Smooth muscle cell (in vitro differentiated cells): ENCODE measurements around the gene HSH2D. TPM values are rescaled to one million over a fixed set of nuclear protein-coding genes. Genes with fewer than 3 reads are reported as not detected.

Source experiments
- DNase-seq: peaks from one replicate; lab custom pipeline; 2025; ENCODE audit not compliant: unreplicated experiment; lab: John Stamatoyannopoulos, UW
- H2AFZ ChIP-seq: fragments of 200-600 bp; sonication (generic); 2 replicates; pipeline ENCODE4 v1.6.0; 2016; ENCODE audit warnings: antibody characterized with exemption, low read depth, mild to moderate bottlenecking
- H3F3A ChIP-seq: fragments of 200-600 bp; sonication (generic); 2 replicates; pipeline ENCODE4 v1.6.0; 2017; ENCODE audit warnings: antibody characterized with exemption, low read depth
- H3K27ac ChIP-seq: fragments of 200-600 bp; sonication (generic); 2 replicates; pipeline ENCODE4 v1.5.1; 2016; ENCODE audit warnings: low read depth, mild to moderate bottlenecking
- H3K27me3 ChIP-seq: fragments of 200-600 bp; sonication (generic); 2 replicates; pipeline ENCODE4 v1.6.1; 2016; ENCODE audit warnings: low read depth, mild to moderate bottlenecking
- H3K36me3 ChIP-seq: fragments of 200-600 bp; sonication (generic); 2 replicates; pipeline ENCODE4 v1.5.1; 2016; ENCODE audit warnings: low read depth
- H3K4me1 ChIP-seq: fragments of 200-600 bp; sonication (generic); 2 replicates; pipeline ENCODE4 v1.5.1; 2016; ENCODE audit warnings: low read depth
- H3K4me2 ChIP-seq: fragments of 200-600 bp; sonication (generic); 2 replicates; pipeline ENCODE4 v1.6.0; 2016; ENCODE audit warnings: mild to moderate bottlenecking
- H3K4me3 ChIP-seq: fragments of 200-600 bp; sonication (generic); 2 replicates; pipeline ENCODE4 v1.5.1; 2016; ENCODE audit warnings: mild to moderate bottlenecking
- H3K79me2 ChIP-seq: fragments of 200-600 bp; sonication (generic); 2 replicates; pipeline ENCODE4 v1.6.0; 2016; ENCODE audit warnings: low read depth, mild to moderate bottlenecking
- H3K9ac ChIP-seq: fragments of 200-600 bp; sonication (generic); 2 replicates; pipeline ENCODE4 v1.6.0; 2016; ENCODE audit warnings: low read depth
- H3K9me3 ChIP-seq: fragments of 200-600 bp; sonication (generic); replicated peaks from 2 replicates; pipeline ENCODE4 v1.5.1; 2016; ENCODE audit warnings: low read depth
- H4K20me1 ChIP-seq: fragments of 200-600 bp; sonication (generic); 2 replicates; pipeline ENCODE4 v1.6.0; 2016; ENCODE audit warnings: low read depth
- WGBS: methylation state at CpG from one replicate; pipeline ENCODE4 v1.1.7; 2016; ENCODE audit warnings: low lambda C conversion rate; 5-methylcytosine and 5-hydroxymethylcytosine counted together
- polyA plus RNA-seq: library from polyadenylated mRNA; unstranded; fragments of >200 nt; fragmentation: Nextera tagmentation; extraction: Ambion mirVana; gene quantifications from 2 replicates; pipeline ENCODE4 v1.2.1, GENCODE V29; 2016
- total RNA-seq: library from RNA; depleted of rRNA; stranded (reverse); fragments of >200 nt; gene quantifications from 2 replicates; pipeline ENCODE4 v1.2.3, GENCODE V29; 2014
- TF ChIP-seq, protein P1 (sequence below): fragments of 200-600 bp; sonication (generic); IDR thresholded peaks from 2 replicates; pipeline ENCODE4 v1.5.1; 2017; ENCODE audit warnings: borderline replicate concordance, mild to moderate bottlenecking, antibody characterized with exemption; ENCODE audit not compliant: insufficient read depth, poor library complexity, severe bottlenecking

Gene HSH2D
- total and polyA plus RNA-seq, 2 experiments from 2014 or later: 0.17 TPM; not detected in 1

DNA sequence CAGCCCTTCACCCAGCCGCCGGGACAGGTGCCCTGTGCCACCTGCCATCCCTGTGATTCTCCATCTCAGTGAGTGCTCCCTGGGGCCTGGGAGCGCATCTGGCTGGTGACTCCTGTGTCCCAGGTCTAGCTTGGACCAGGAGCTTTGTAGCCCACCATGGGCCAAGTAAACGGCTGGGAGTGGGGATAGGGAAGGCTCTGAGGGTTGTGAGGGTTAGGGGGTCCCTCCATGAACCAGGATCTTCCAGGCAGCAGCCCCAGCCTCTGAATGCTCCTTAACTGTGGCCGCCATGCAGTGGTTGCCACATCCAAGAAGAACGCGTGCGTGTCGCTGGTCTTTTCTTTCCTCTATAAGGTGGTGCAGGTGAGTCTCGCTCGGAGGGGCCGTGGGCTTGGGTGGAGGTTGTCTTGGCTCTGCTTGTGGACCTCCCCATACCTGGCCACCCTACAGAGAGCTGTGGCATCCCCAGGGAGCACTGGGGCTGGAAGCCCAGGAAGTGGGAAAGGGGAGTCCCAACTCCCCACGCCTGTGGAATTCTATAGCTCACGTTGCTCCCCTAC, 62.6 kb downstream of the HSH2D start:
- Histone ChIP-seq H3K36me3 (peaks cover 3% of the 10 kb centered on the region), H2AFZ (no peak overlapping the region), H3K27ac (no peak overlapping the region), H3K79me2 (peaks cover 24% of the 10 kb centered on the region), H3K9me3 (no peaks in the 10 kb centered on the region), H3K4me3 (no peak overlapping the region), H3F3A (no peaks in the 10 kb centered on the region), H3K27me3 (no peaks in the 10 kb centered on the region), H3K4me2 (no peak overlapping the region), H3K4me1 (no peaks in the 10 kb centered on the region), H4K20me1 (peaks cover 32% of the 10 kb centered on the region), H3K9ac (no peak overlapping the region)
- 98% methylated on average over 14 of the region's 14 CpGs for WGBS
- no peak for DNase-seq
- TF ChIP-seq, protein P1, sequence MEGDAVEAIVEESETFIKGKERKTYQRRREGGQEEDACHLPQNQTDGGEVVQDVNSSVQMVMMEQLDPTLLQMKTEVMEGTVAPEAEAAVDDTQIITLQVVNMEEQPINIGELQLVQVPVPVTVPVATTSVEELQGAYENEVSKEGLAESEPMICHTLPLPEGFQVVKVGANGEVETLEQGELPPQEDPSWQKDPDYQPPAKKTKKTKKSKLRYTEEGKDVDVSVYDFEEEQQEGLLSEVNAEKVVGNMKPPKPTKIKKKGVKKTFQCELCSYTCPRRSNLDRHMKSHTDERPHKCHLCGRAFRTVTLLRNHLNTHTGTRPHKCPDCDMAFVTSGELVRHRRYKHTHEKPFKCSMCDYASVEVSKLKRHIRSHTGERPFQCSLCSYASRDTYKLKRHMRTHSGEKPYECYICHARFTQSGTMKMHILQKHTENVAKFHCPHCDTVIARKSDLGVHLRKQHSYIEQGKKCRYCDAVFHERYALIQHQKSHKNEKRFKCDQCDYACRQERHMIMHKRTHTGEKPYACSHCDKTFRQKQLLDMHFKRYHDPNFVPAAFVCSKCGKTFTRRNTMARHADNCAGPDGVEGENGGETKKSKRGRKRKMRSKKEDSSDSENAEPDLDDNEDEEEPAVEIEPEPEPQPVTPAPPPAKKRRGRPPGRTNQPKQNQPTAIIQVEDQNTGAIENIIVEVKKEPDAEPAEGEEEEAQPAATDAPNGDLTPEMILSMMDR: no peak

DNA sequence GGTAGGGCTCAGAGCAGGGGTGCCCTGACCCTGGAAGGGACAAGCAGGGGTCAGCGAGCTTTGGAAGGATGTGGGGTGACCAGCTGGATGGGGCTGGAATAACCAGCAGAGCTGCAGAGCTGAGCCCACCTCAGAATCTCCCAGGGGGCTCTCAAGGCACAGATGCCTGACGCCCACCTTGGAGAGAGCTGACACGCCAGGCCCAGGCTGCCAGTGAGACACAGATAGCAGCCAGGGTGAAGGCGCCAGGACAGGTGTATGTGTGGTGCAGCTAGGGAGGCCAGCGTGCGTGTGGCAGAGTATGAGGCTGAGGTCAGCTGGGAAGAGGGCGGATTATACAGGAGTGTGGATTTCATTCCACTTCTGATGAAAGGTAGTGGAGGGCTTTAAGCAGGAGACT, 63.2 kb downstream of the HSH2D start:
- H3K27me3 ChIP-seq: no peaks in the 10 kb centered on the region
- H3K4me3 ChIP-seq: no peak overlapping the region
- H3K4me1 ChIP-seq: no peaks in the 10 kb centered on the region
- peaks cover 6% of the 10 kb centered on the region for H3K36me3 ChIP-seq
- H3K79me2 ChIP-seq: peaks cover 24% of the 10 kb centered on the region
- H2AFZ ChIP-seq: no peak overlapping the region
- H3K27ac ChIP-seq: no peak overlapping the region
- no peak overlapping the region for H3K9ac ChIP-seq
- WGBS: 95% methylated on average over 7 of the region's 7 CpGs
- no peaks in the 10 kb centered on the region for H3F3A ChIP-seq
- H3K4me2 ChIP-seq: no peak overlapping the region
- TF ChIP-seq, protein P1: no peak
- no peak for DNase-seq
- peaks cover 29% of the 10 kb centered on the region for H4K20me1 ChIP-seq
- H3K9me3 ChIP-seq: no peaks in the 10 kb centered on the region

DNA sequence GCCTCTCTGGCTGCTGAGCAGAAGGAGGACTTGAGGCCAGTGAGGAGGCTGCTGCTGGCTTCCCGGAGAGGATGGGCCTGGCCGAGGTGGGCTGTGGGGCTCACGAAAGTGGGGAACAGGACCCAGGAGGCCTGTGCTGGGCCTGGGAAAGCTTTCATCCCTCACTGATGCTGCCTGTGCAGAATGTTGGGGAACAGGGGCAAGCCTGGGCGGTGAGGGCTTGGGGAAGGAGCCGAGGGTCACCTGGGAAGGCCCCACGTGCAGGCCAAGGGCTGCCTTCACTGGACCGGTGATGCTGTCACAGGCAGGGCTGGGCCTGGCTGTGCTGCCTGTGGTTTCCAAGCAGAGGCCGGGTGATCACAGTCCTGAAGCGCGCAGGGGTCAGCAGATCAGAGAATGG, 63.6 kb downstream of the HSH2D start:
- no peak overlapping the region for H3K4me3 ChIP-seq
- H3K4me2 ChIP-seq: no peak overlapping the region
- H2AFZ ChIP-seq: no peak overlapping the region
- no peak overlapping the region for H3K27ac ChIP-seq
- no peaks in the 10 kb centered on the region for H3K27me3 ChIP-seq
- 95% methylated on average over 10 of the region's 10 CpGs for WGBS
- H3K4me1 ChIP-seq: no peaks in the 10 kb centered on the region
- H3K36me3 ChIP-seq: peaks cover 8% of the 10 kb centered on the region
- H3K79me2 ChIP-seq: peaks cover 22% of the 10 kb centered on the region
- H3K9me3 ChIP-seq: no peaks in the 10 kb centered on the region
- TF ChIP-seq, protein P1: no peak
- H3F3A ChIP-seq: no peaks in the 10 kb centered on the region
- H3K9ac ChIP-seq: no peak overlapping the region
- DNase-seq: no peak
- peaks cover 28% of the 10 kb centered on the region for H4K20me1 ChIP-seq

DNA sequence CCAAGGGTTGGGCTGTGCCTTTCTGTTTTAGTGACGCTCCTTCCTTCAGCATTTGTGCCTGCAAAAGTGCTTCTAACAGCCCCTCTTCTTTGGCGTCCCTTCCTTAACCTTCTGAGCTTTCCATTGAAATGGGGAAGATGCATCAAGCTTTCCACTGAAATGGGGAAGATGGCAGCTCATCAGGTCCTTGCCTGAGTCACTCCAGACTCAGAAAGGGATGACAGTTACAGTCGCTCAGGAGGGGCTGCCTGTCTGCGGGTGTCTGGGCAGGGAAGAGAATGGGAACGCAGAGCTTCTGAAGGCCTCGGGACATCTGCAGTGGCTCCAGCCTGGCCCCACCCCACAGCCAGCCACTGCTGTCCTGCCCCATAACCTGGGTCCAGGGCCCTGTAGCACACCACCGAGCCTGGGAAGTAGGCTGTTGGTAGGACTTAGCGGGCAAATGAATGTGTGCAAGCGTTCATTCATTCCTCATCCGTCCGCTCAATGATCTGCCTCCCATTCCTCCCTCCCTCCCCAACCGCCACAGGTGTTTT, 64.1 kb downstream of the HSH2D start:
- TF ChIP-seq, protein P1: no peak
- no peak for DNase-seq
- Histone ChIP-seq H3K4me2 (no peak overlapping the region), H3K9ac (no peak overlapping the region), H2AFZ (no peak overlapping the region), H3F3A (no peaks in the 10 kb centered on the region), H3K27me3 (no peaks in the 10 kb centered on the region), H3K4me3 (no peak overlapping the region), H3K36me3 (peaks cover 8% of the 10 kb centered on the region), H3K9me3 (no peaks in the 10 kb centered on the region), H3K4me1 (no peaks in the 10 kb centered on the region), H4K20me1 (peaks cover 28% of the 10 kb centered on the region), H3K79me2 (peaks cover 22% of the 10 kb centered on the region), H3K27ac (no peak overlapping the region)
- WGBS: 93% methylated on average over 12 of the region's 12 CpGs
